DOHH2 (cell line): ENCODE measurements around the gene NOS1.

Experiments used
- H3F3A ChIP-seq: fragments of 200-600 bp; sonication (generic), shearing (Covaris generic); 2 replicates; pipeline ENCODE4 v1.6.0; 2016; ENCODE audit warnings: antibody characterized with exemption, mild to moderate bottlenecking; ENCODE audit not compliant: control insufficient read depth, insufficient read depth
- H3K27ac ChIP-seq: fragments of 200-600 bp; sonication (generic); 2 replicates; pipeline ENCODE4 v1.5.1; 2014; ENCODE audit warnings: low read depth, mild to moderate bottlenecking, low read length, moderate library complexity
- H3K27me3 ChIP-seq: fragments of 200-600 bp; sonication (generic); 2 replicates; pipeline ENCODE4 v1.6.1; 2014; ENCODE audit warnings: mild to moderate bottlenecking, low read length, mixed read lengths; ENCODE audit not compliant: control insufficient read depth
- H3K36me3 ChIP-seq: fragments of 200-600 bp; sonication (generic); 2 replicates; pipeline ENCODE4 v1.6.1; 2014; ENCODE audit warnings: mild to moderate bottlenecking, low read length, moderate library complexity, mixed read lengths; ENCODE audit not compliant: control insufficient read depth
- H3K4me1 ChIP-seq: fragments of 200-600 bp; sonication (generic); 2 replicates; pipeline ENCODE4 v1.6.1; 2014; ENCODE audit warnings: mild to moderate bottlenecking, low read length, mixed read lengths; ENCODE audit not compliant: control insufficient read depth
- H3K4me2 ChIP-seq: fragments of 200-600 bp; sonication (generic); 2 replicates; pipeline ENCODE4 v1.6.0; 2014; ENCODE audit warnings: mild to moderate bottlenecking, low read length, moderate library complexity
- H3K4me3 ChIP-seq: fragments of 200-600 bp; sonication (generic); 2 replicates; pipeline ENCODE4 v1.5.1; 2014; ENCODE audit warnings: mild to moderate bottlenecking, low read length, mixed read lengths
- H3K79me2 ChIP-seq: fragments of 200-600 bp; sonication (generic); 2 replicates; pipeline ENCODE4 v1.6.1; 2014; ENCODE audit warnings: mild to moderate bottlenecking, low read length, mixed read lengths; ENCODE audit not compliant: control insufficient read depth
- H3K9me2 ChIP-seq: fragments of 200-600 bp; sonication (generic); replicated peaks from 2 replicates; pipeline ENCODE4 v1.6.1; 2014; ENCODE audit warnings: mild to moderate bottlenecking, low read length, mixed read lengths; ENCODE audit not compliant: control insufficient read depth
- H3K9me3 ChIP-seq: fragments of 200-600 bp; sonication (generic); 2 replicates; pipeline ENCODE4 v1.6.1; 2014; ENCODE audit warnings: antibody characterized with exemption, low read length, mixed read lengths; ENCODE audit not compliant: control insufficient read depth, insufficient read depth
- H4K20me1 ChIP-seq: fragments of 200-600 bp; sonication (generic); 2 replicates; pipeline ENCODE4 v1.6.0; 2014; ENCODE audit warnings: low read depth, mild to moderate bottlenecking, antibody characterized with exemption, low read length, moderate library complexity; ENCODE audit not compliant: control insufficient read depth, insufficient read depth
- CTCF ChIP-seq: fragments of 200-600 bp; sonication (generic); IDR thresholded peaks from one replicate; pipeline ENCODE4 v1.5.1; 2014; ENCODE audit warnings: antibody characterized with exemption, mild to moderate bottlenecking, low read depth, low read length; ENCODE audit not compliant: poor library complexity, severe bottlenecking
- EZH2phosphoT487 ChIP-seq: fragments of 200-600 bp; sonication (generic); IDR thresholded peaks from 2 replicates; pipeline ENCODE4 v1.6.1; 2017; ENCODE audit warnings: borderline replicate concordance, mild to moderate bottlenecking, antibody characterized with exemption, low read length, moderate library complexity, mixed read lengths

Gene NOS1

DNA sequence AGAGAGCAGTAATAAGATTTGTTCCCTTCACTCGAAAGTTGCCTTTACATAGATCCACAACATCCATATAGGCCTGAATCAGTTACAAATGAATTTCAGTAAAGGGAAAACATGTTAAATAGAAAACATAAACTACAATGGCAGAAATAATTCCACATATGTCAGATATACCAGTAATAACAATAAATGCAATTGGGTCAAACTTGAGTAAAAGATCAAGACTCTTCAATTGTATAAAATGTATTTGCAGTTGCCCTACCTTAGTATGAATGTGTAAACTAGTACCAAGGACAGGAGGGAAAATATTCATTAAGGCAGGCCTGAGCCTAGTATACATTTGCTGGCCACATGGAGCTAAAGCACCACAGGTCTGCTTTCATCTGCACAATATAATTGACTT lies 17.6 kb downstream of the NOS1 start:
- H3K4me2 ChIP-seq = no peak overlapping the region
- H3K27ac ChIP-seq = no peak overlapping the region
- H3K4me1 ChIP-seq = no peaks in the 10 kb centered on the region
- no peak for TF ChIP-seq EZH2phosphoT487
- no peak for TF ChIP-seq CTCF
- no peaks in the 10 kb centered on the region for H3K36me3 ChIP-seq
- H3K9me3 ChIP-seq = no peaks in the 10 kb centered on the region
- H3K79me2 ChIP-seq = no peaks in the 10 kb centered on the region
- H3F3A ChIP-seq = no peaks in the 10 kb centered on the region
- H3K4me3 ChIP-seq = no peak overlapping the region
- H3K9me2 ChIP-seq = no peaks in the 10 kb centered on the region
- H4K20me1 ChIP-seq = no peaks in the 10 kb centered on the region
- H3K27me3 ChIP-seq = no peaks in the 10 kb centered on the region

- Histone ChIP-seq H4K20me1 (no peaks in the 10 kb centered on the region), H3F3A (no peaks in the 10 kb centered on the region), H3K9me3 (no peaks in the 10 kb centered on the region)
These were observed 18.1 kb downstream of the NOS1 start for GRCh38 chr12:117343296-117343695.

GRCh38 chr12:117342682-117343081 lies 18.7 kb downstream of the NOS1 start:
- TF ChIP-seq CTCF = no peak
- no peak for TF ChIP-seq EZH2phosphoT487

More at GRCh38 chr12:117343296-117343695, 18.1 kb downstream of the NOS1 start:
- Histone ChIP-seq H3K4me2 (no peak overlapping the region), H3K4me1 (no peaks in the 10 kb centered on the region), H3K79me2 (no peaks in the 10 kb centered on the region), H3K27me3 (no peaks in the 10 kb centered on the region), H3K36me3 (no peaks in the 10 kb centered on the region), H3K27ac (no peak overlapping the region), H3K9me2 (no peaks in the 10 kb centered on the region), H3K4me3 (no peak overlapping the region)
- TF ChIP-seq EZH2phosphoT487 (no peak), CTCF (no peak)

GRCh38 chr12:117342247-117342646 lies 19.2 kb downstream of the NOS1 start:
- TF ChIP-seq CTCF = no peak
- TF ChIP-seq EZH2phosphoT487 = no peak
- no peak overlapping the region for H3K4me3 ChIP-seq
- no peaks in the 10 kb centered on the region for H3K36me3 ChIP-seq
- no peak overlapping the region for H3K27ac ChIP-seq
- H3K4me2 ChIP-seq = no peak overlapping the region
- no peaks in the 10 kb centered on the region for H3K9me2 ChIP-seq
- H4K20me1 ChIP-seq = no peaks in the 10 kb centered on the region
- no peaks in the 10 kb centered on the region for H3K9me3 ChIP-seq
- no peaks in the 10 kb centered on the region for H3K4me1 ChIP-seq
- H3K79me2 ChIP-seq = no peaks in the 10 kb centered on the region
- H3F3A ChIP-seq = no peaks in the 10 kb centered on the region
- H3K27me3 ChIP-seq = no peaks in the 10 kb centered on the region

More at GRCh38 chr12:117342682-117343081, 18.7 kb downstream of the NOS1 start:
- Histone ChIP-seq H3K4me1 (no peaks in the 10 kb centered on the region), H3F3A (no peaks in the 10 kb centered on the region), H3K27ac (no peak overlapping the region), H3K4me2 (no peak overlapping the region), H3K36me3 (no peaks in the 10 kb centered on the region), H3K4me3 (no peak overlapping the region), H3K79me2 (no peaks in the 10 kb centered on the region), H3K9me2 (no peaks in the 10 kb centered on the region), H3K27me3 (no peaks in the 10 kb centered on the region), H4K20me1 (no peaks in the 10 kb centered on the region), H3K9me3 (no peaks in the 10 kb centered on the region)
